NT2/D1 (cell line): ENCODE measurements around the gene KLF13.

Experiments used
- SUZ12 ChIP-seq: IDR thresholded peaks from 2 replicates; pipeline ENCODE4 v1.6.1; 2011; ENCODE audit not compliant: insufficient read length, insufficient read depth; ENCODE audit errors: extremely low read depth
- YY1 ChIP-seq: IDR thresholded peaks from 2 replicates; pipeline ENCODE4 v1.6.1; 2011; ENCODE audit not compliant: insufficient read length, insufficient read depth

DNA sequence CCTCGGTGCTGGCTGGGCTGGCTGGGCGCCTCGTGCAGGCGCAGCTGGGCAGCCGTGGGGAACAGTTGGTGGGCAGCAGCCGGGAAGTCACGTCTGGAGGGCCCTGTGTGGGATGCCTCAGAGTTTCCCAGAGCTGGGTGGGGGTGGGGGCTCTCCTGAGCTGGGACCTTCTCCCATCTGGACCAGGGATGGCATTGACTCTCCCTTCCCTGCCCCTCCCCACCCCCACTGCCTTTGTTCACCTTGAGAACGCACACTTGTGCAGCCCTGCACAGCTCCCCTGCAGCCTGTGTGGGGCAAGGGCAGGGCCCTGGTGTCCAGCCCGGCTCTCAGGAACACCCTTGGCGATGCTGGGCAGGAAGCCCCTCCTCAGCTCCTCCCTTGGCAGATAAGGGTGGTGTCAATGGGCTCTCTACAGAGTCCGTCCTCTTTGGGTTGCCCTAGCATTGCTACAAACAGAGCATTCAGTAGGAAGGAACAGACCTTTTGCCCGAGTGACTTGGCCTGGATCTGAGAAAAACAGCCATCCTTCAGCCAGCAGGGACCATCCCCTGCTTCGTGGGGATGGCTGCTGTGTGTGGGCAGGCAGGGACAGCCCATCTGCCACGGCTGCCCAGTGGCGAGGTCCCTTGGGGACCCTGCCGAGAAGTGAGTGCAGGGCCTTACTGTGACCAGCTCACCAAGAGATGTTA is 25.5 kb upstream of the KLF13 start:
- no peak for TF ChIP-seq YY1
- TF ChIP-seq SUZ12 = no peak
